GM23248 (cell line): ENCODE measurements around the gene ITGA11. TPM values are rescaled to one million over a fixed set of nuclear protein-coding genes. Genes with fewer than 3 reads are reported as not detected.

ENCODE experiments used
- DNase-seq: peaks from one replicate; pipeline ENCODE4 v3.0.0-alpha.2; 2015
- H2AFZ ChIP-seq: fragments of 200-600 bp; sonication (generic); 2 replicates; pipeline ENCODE4 v1.6.1; 2016; ENCODE audit warnings: antibody characterized with exemption
- H3F3A ChIP-seq: fragments of 200-600 bp; sonication (generic); 2 replicates; pipeline ENCODE4 v1.6.1; 2016; ENCODE audit warnings: mild to moderate bottlenecking, antibody characterized with exemption, mixed run types; ENCODE audit not compliant: insufficient read depth
- H3K27ac ChIP-seq: fragments of 200-600 bp; sonication (generic); 2 replicates; pipeline ENCODE4 v1.5.1; 2016; ENCODE audit warnings: mild to moderate bottlenecking
- H3K27me3 ChIP-seq: fragments of 200-600 bp; sonication (generic); replicated peaks from 2 replicates; pipeline ENCODE4 v1.6.1; 2016; ENCODE audit warnings: mild to moderate bottlenecking; ENCODE audit not compliant: insufficient read depth
- H3K36me3 ChIP-seq: fragments of 200-600 bp; sonication (generic); 2 replicates; pipeline ENCODE4 v1.6.1; 2016; ENCODE audit warnings: low read depth, mild to moderate bottlenecking
- H3K4me1 ChIP-seq: fragments of 200-600 bp; sonication (generic); 2 replicates; pipeline ENCODE4 v1.6.1; 2016; ENCODE audit warnings: mild to moderate bottlenecking; ENCODE audit not compliant: insufficient read depth
- H3K4me2 ChIP-seq: fragments of 200-600 bp; sonication (generic); one replicate; pipeline ENCODE4 v1.6.1; 2016; ENCODE audit warnings: mild to moderate bottlenecking; ENCODE audit not compliant: unreplicated experiment
- H3K4me3 ChIP-seq: fragments of 200-600 bp; sonication (generic); 2 replicates; pipeline ENCODE4 v1.5.1; 2016; ENCODE audit warnings: mild to moderate bottlenecking
- H3K79me2 ChIP-seq: fragments of 200-600 bp; sonication (generic); 2 replicates; pipeline ENCODE4 v1.6.1; 2016; ENCODE audit warnings: mild to moderate bottlenecking; ENCODE audit not compliant: insufficient read depth
- H3K9ac ChIP-seq: fragments of 200-600 bp; sonication (generic); 2 replicates; pipeline ENCODE4 v1.6.1; 2016; ENCODE audit warnings: mild to moderate bottlenecking
- H3K9me2 ChIP-seq: fragments of 200-600 bp; sonication (generic); 2 replicates; pipeline ENCODE4 v1.6.1; 2016; ENCODE audit warnings: mixed run types, mild to moderate bottlenecking, moderate library complexity; ENCODE audit not compliant: insufficient read depth
- H3K9me3 ChIP-seq: fragments of 200-600 bp; sonication (generic); one replicate; pipeline ENCODE4 v1.6.1; 2017; ENCODE audit warnings: low read depth
- H4K20me1 ChIP-seq: fragments of 200-600 bp; sonication (generic); 2 replicates; pipeline ENCODE4 v1.6.0; 2016; ENCODE audit not compliant: insufficient read depth
- EZH2 ChIP-seq: fragments of 200-600 bp; sonication (generic); IDR thresholded peaks from 2 replicates; pipeline ENCODE4 v1.6.1; 2018; ENCODE audit warnings: antibody characterized with exemption, mild to moderate bottlenecking; ENCODE audit not compliant: insufficient read depth, poor library complexity, severe bottlenecking
- EZH2phosphoT487 ChIP-seq: fragments of 200-600 bp; sonication (generic); IDR thresholded peaks from 2 replicates; pipeline ENCODE4 v1.6.1; 2018; ENCODE audit warnings: antibody characterized with exemption, moderate library complexity, mild to moderate bottlenecking, low read depth; ENCODE audit not compliant: insufficient read depth
- WGBS, 2 experiments: methylation state at CpG; one replicate each; pipeline ENCODE4 v1.1.6; 2015 to 2017; ENCODE audit warnings: low lambda C conversion rate in 2 of 2, low coverage in 1 of 2; ENCODE audit errors: missing lambda C conversion rate in 2 of 2; 5-methylcytosine and 5-hydroxymethylcytosine counted together
- in situ Hi-C: fragments of 300-500 bp; cut with MboI; formaldehyde crosslinking; loops from 2 replicates; pipeline ENCODE4 v1.15.0; 2020
- polyA plus RNA-seq: library from polyadenylated mRNA; unstranded; fragments of >200 nt; fragmentation: Nextera tagmentation; extraction: Ambion mirVana; gene quantifications from 2 replicates; pipeline ENCODE4 v1.2.1, GENCODE V29; 2016
- total RNA-seq: library from RNA; depleted of rRNA; stranded (reverse); fragments of >200 nt; shearing (Covaris generic); gene quantifications from 2 replicates; pipeline ENCODE4 v1.2.3, GENCODE V29; 2014

ITGA11 gene
- total and polyA plus RNA-seq, 2 experiments from 2014 or later: 312 to 352 TPM

GRCh38 chr15:68470976-68471375, 39.0 kb upstream of the ITGA11 start:
- Histone ChIP-seq H3K4me3 (no peak overlapping the region), H3K4me2 (no peak overlapping the region), H3F3A (no peaks in the 10 kb centered on the region; the same call in 1 of the 2 replicates), H3K79me2 (no peaks in the 10 kb centered on the region), H3K9me2 (no peaks in the 10 kb centered on the region), H3K9me3 (no peaks in the 10 kb centered on the region), H3K4me1 (peaks cover 8% of the 10 kb centered on the region; the same call in 1 of the 2 replicates), H3K27me3 (no peaks in the 10 kb centered on the region), H4K20me1 (no peaks in the 10 kb centered on the region), H2AFZ (no peak overlapping the region), H3K27ac (no peak overlapping the region), H3K36me3 (no peaks in the 10 kb centered on the region), H3K9ac (no peak overlapping the region)
- no peak for DNase-seq
- in situ Hi-C loops: no loop called here
- 89 to 94% methylated on average over 5 of the region's 5 CpGs for WGBS, 2 experiments
- TF ChIP-seq EZH2phosphoT487 (no peak), EZH2 (no peak)

DNA sequence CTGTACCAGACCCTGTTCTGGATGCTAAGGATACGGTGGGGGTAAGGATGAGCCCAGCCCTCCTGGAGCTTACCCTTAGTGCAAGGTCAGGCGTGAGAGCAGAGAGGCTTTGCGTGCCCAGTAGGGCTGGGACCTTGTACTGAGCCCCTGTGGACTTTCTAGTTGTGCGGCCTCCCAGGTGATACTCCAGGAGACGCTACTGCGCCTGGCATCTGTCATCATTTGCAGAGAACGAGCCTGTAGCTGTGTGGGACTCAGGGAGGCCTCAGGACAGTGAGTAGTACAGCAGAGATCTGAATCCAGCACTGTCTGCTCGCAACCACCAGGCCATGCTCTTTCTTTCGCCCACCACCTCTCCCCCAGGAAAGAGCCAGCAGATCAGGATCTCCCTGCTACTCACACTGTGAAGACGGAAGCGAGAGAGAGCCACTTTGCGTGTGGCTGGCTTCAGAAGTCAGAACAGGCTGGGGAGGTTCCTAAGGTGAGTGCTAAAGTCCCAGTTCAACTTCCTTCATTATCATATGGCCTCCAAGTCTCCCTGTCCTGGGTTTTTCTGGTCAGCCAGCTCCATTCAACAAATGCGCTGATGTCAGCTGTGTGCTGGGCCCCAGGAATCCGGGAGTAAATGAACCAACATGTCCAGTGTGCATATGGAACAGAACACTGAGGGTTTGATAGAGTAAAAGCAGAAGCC, 38.2 kb upstream of the ITGA11 start:
- in situ Hi-C loops: no loop called here
- Histone ChIP-seq H3K79me2 (no peaks in the 10 kb centered on the region), H3K4me1 (peaks cover 11% of the 10 kb centered on the region), H3K4me3 (no peak overlapping the region), H3F3A (peaks cover 3% of the 10 kb centered on the region; the same call in 1 of the 2 replicates), H2AFZ (no peak overlapping the region), H3K4me2 (no peak overlapping the region), H3K27ac (no peak overlapping the region), H4K20me1 (no peaks in the 10 kb centered on the region), H3K9me2 (no peaks in the 10 kb centered on the region), H3K27me3 (no peaks in the 10 kb centered on the region), H3K9ac (no peak overlapping the region), H3K9me3 (no peaks in the 10 kb centered on the region), H3K36me3 (no peaks in the 10 kb centered on the region)
- WGBS, 2 experiments: 79 to 83% methylated on average over 14 of the region's 14 CpGs
- TF ChIP-seq EZH2phosphoT487 (no peak), EZH2 (no peak)
- DNase-seq: no peak

- no peak overlapping the region for H3K4me2 ChIP-seq
- H4K20me1 ChIP-seq: no peaks in the 10 kb centered on the region
- no peak overlapping the region for H2AFZ ChIP-seq
- no peaks in the 10 kb centered on the region for H3K9me3 ChIP-seq
- peaks cover 8% of the 10 kb centered on the region for H3F3A ChIP-seq
- H3K9me2 ChIP-seq: no peaks in the 10 kb centered on the region
- H3K27ac ChIP-seq: no peak overlapping the region
- no peaks in the 10 kb centered on the region for H3K36me3 ChIP-seq
- DNase-seq: no peak
- no peaks in the 10 kb centered on the region for H3K79me2 ChIP-seq
- no peak for TF ChIP-seq EZH2
- no peaks in the 10 kb centered on the region for H3K27me3 ChIP-seq
- H3K4me1 ChIP-seq: peaks cover 19% of the 10 kb centered on the region
- no peak overlapping the region for H3K9ac ChIP-seq
- 69 to 71% methylated on average over 6 of the region's 6 CpGs for WGBS, 2 experiments
- in situ Hi-C loops: no loop called here
- no peak overlapping the region for H3K4me3 ChIP-seq
These were observed 37.4 kb upstream of the ITGA11 start for GRCh38 chr15:68469162-68470048.

GRCh38 chr15:68466876-68467275, 34.9 kb upstream of the ITGA11 start:
- no peaks in the 10 kb centered on the region for H4K20me1 ChIP-seq
- DNase-seq: no peak
- H3K4me2 ChIP-seq: no peak overlapping the region
- H2AFZ ChIP-seq: no peak overlapping the region
- H3K9me3 ChIP-seq: no peaks in the 10 kb centered on the region
- no peak overlapping the region for H3K4me3 ChIP-seq
- H3K36me3 ChIP-seq: no peaks in the 10 kb centered on the region
- no peak for TF ChIP-seq EZH2
- TF ChIP-seq EZH2phosphoT487: no peak
- H3K4me1 ChIP-seq: peaks cover 29% of the 10 kb centered on the region
- no peaks in the 10 kb centered on the region for H3K27me3 ChIP-seq
- H3K9ac ChIP-seq: no peak overlapping the region
- no peaks in the 10 kb centered on the region for H3K9me2 ChIP-seq
- H3F3A ChIP-seq: peaks cover 18% of the 10 kb centered on the region
- H3K79me2 ChIP-seq: no peaks in the 10 kb centered on the region
- in situ Hi-C loops: no loop called here
- no peak overlapping the region for H3K27ac ChIP-seq
